ENCODE results near the gene CADM1. TPM values are rescaled to one million over a fixed set of nuclear protein-coding genes. Genes with fewer than 3 reads are reported as not detected.

The CADM1 gene
- total and polyA plus RNA-seq, 9 of the 15 experiments (the other 6 are each of a cell fraction or from before 2014, with no cell fraction given), result 0.42 TPM; not detected in 8

DNA sequence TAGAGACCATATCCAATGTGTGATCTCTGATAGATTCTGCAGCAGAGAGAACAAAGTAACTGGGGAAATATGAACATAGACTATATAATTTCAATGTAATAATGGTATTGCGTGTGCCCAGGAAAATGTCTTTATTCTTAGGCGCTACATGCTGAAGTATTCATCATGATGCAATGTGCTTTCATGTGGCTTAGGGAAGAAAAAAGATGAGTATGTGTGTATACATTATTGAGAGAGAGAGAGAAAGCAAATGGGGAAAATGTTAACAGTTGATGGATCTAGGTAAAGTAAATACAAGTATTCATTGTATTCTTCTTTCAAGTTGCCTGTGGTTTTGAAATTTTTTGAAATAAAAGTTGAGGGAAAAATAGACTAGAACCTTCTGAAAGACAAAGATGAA is 10.3 kb downstream of the CADM1 start:
- no peak overlapping the region for H3K9ac ChIP-seq (ENCODE audit: insufficient read depth in 1 of 2, low read depth in 2 of 2, low read length in 2 of 2)
- no peaks in the 10 kb centered on the region for H3K9me3 ChIP-seq (replicated peaks; ENCODE audit: control insufficient read depth, insufficient read depth, low read depth, low read length)
- H3K36me3 ChIP-seq (ENCODE audit: control insufficient read depth, insufficient read depth, low read length), result no peaks in the 10 kb centered on the region
- intact Hi-C loops (cut with micrococcal nuclease) (no loop called here), in situ Hi-C loops (cut with MboI) (no loop called here)
- no peak overlapping the region for H2AFZ ChIP-seq (ENCODE audit: low read depth, low read length)
- no peak overlapping the region for H3K4me2 ChIP-seq (ENCODE audit: insufficient read depth, low read length)
- ChIA-PET POLR2A (no interaction called here), CTCF (ENCODE audit: low intra/inter-chr PET ratio) (no interaction called here)
- H3K27ac ChIP-seq (ENCODE audit: extremely low read depth, low read depth, low read length), result no peak overlapping the region
- BruUV-seq (replicated peaks), result no TSS peak
- DNase-seq (ENCODE audit: extremely low read depth in 1 of 4, low spot score in 3 of 4) (no peak), ATAC-seq (no peak), FAIRE-seq (no peak)
- H3K4me1 ChIP-seq (replicated peaks in 1 of 2; ENCODE audit: control insufficient read depth in 2 of 2, insufficient read depth in 2 of 2, low read length in 2 of 2), result no peaks in the 10 kb centered on the region
- H4K20me1 ChIP-seq (replicated peaks; ENCODE audit: control insufficient read depth, insufficient read depth, low read length), result no peaks in the 10 kb centered on the region
- TF ChIP-seq KDM1A (IDR thresholded peaks at IDR 0.05) (no peak), SNRNP70 (optimal IDR thresholded peaks at IDR 0.05; ENCODE audit: low read depth, low read length) (no peak), MYBL2 (IDR thresholded peaks at IDR 0.05; ENCODE audit: low read depth) (no peak), MYBL2 (CRISPR knock-in tag; IDR thresholded peaks at IDR 0.05; ENCODE audit: borderline replicate concordance) (no peak), RFX5 (IDR thresholded peaks at IDR 0.05; ENCODE audit: low read depth, low read length) (no peak), ZNF224 (CRISPR knock-in tag; IDR thresholded peaks at IDR 0.05) (no peak)
- TF ChIP-seq, protein P1, sequence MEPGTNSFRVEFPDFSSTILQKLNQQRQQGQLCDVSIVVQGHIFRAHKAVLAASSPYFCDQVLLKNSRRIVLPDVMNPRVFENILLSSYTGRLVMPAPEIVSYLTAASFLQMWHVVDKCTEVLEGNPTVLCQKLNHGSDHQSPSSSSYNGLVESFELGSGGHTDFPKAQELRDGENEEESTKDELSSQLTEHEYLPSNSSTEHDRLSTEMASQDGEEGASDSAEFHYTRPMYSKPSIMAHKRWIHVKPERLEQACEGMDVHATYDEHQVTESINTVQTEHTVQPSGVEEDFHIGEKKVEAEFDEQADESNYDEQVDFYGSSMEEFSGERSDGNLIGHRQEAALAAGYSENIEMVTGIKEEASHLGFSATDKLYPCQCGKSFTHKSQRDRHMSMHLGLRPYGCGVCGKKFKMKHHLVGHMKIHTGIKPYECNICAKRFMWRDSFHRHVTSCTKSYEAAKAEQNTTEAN (CRISPR knock-in tag; IDR thresholded peaks at IDR 0.05), result no peak
- WGBS (ENCODE audit: insufficient coverage, low coverage, missing lambda C conversion rate), result 3% methylated on average over 2 of the region's 2 CpGs
- H3K79me2 ChIP-seq (ENCODE audit: control insufficient read depth, insufficient read depth, low read length), result no peaks in the 10 kb centered on the region
- no peaks in the 10 kb centered on the region for H3K9me1 ChIP-seq (ENCODE audit: control insufficient read depth, insufficient read depth, low read length)
- H3K27me3 ChIP-seq (ENCODE audit: control insufficient read depth in 2 of 2, insufficient read depth in 2 of 2, low read length in 2 of 2), result no peaks in the 10 kb centered on the region
- no peak overlapping the region for H3K4me3 ChIP-seq

All from K562 (cell line).